ENCODE results near the gene RGPD3. TPM values are rescaled to one million over a fixed set of nuclear protein-coding genes. Genes with fewer than 3 reads are reported as not detected.

RGPD3 gene
- total and polyA plus RNA-seq, 2 donors (not counting 1 experiment from before 2014, with no cell fraction given): 0.16 to 0.37 TPM

- no peak for DNase-seq
- no peak for ATAC-seq (ENCODE audit: low read depth)
- H3K4me3 ChIP-seq (ENCODE audit: control extremely low read depth in 1 of 5, extremely low read depth in 1 of 5, insufficient read depth in 1 of 5, low read depth in 2 of 5, low read length in 4 of 5): no peak overlapping the region
- no peak overlapping the region for H3K27ac Mint-ChIP-seq
- no peaks in the 10 kb centered on the region for H3K79me2 ChIP-seq (ENCODE audit: control insufficient read depth, insufficient read depth, low read length)
- 98% methylated on average over 20 of the region's 25 CpGs for WGBS (ENCODE audit: insufficient coverage)
- POLR2A ChIA-PET: no interaction called here
- CTCF ChIA-PET: no interaction called here
- H3K4me1 Mint-ChIP-seq: no peaks in the 10 kb centered on the region
- no peak overlapping the region for H3K9ac ChIP-seq (ENCODE audit: low read length)
- no peaks in the 10 kb centered on the region for H3K4me1 ChIP-seq (ENCODE audit: control insufficient read depth in 2 of 2, insufficient read depth in 2 of 2, low read length in 2 of 2)
- intact Hi-C loops (cut with micrococcal nuclease): no loop called here
- H3K9me3 Mint-ChIP-seq (ENCODE audit: insufficient read depth): no peaks in the 10 kb centered on the region
- H3K9me3 ChIP-seq (ENCODE audit: control extremely low read depth in 1 of 3, control insufficient read depth in 2 of 3, insufficient read depth in 1 of 3, low read length in 2 of 3): peaks cover 0 to 6% (median 0%) of the 10 kb centered on the region in 3 donors
- no peaks in the 10 kb centered on the region for H3K27me3 ChIP-seq (replicated peaks in 1 of 4; ENCODE audit: control extremely low read depth in 1 of 4, control insufficient read depth in 3 of 4, insufficient read depth in 4 of 4, low read length in 3 of 4)
- peaks cover 4% of the 10 kb centered on the region for H3K27me3 Mint-ChIP-seq
- no peak overlapping the region for H3K4me3 Mint-ChIP-seq
- no peak for TF ChIP-seq CTCF (IDR thresholded peaks at IDR 0.05)
- TF ChIP-seq EZH2 (IDR thresholded peaks at IDR 0.05; ENCODE audit: borderline replicate concordance, insufficient read depth, low read depth, low read length, poor library complexity, severe bottlenecking): no peak
- H3K36me3 ChIP-seq (replicated peaks in 1 of 2; ENCODE audit: control extremely low read depth in 1 of 2, control insufficient read depth in 1 of 2, extremely low read depth in 1 of 2, insufficient read depth in 2 of 2, low read length in 1 of 2): no peaks in the 10 kb centered on the region
- H3K27ac ChIP-seq (ENCODE audit: low read length in 2 of 2): no peak overlapping the region
- H2AFZ ChIP-seq (ENCODE audit: insufficient read depth, low read depth, low read length, poor library complexity, severe bottlenecking): no peak overlapping the region
- H3K4me2 ChIP-seq (replicated peaks; ENCODE audit: low read depth, low read length, poor library complexity, severe bottlenecking): no peak overlapping the region
- H4K20me1 ChIP-seq (ENCODE audit: control insufficient read depth, insufficient read depth, low read length, poor library complexity, severe bottlenecking): no peaks in the 10 kb centered on the region
Observed at GRCh38 chr2:106342831-106343251, 125.4 kb downstream of the RGPD3 start.

- no peak for ATAC-seq (ENCODE audit: low read depth)
- no peak overlapping the region for H3K4me3 ChIP-seq (ENCODE audit: control extremely low read depth in 1 of 5, extremely low read depth in 1 of 5, insufficient read depth in 1 of 5, low read depth in 2 of 5, low read length in 4 of 5)
- peaks cover 0 to 6% (median 0%) of the 10 kb centered on the region in 3 donors for H3K9me3 ChIP-seq (ENCODE audit: control extremely low read depth in 1 of 3, control insufficient read depth in 2 of 3, insufficient read depth in 1 of 3, low read length in 2 of 3)
- no peaks in the 10 kb centered on the region for H3K27me3 ChIP-seq (replicated peaks in 1 of 4; ENCODE audit: control extremely low read depth in 1 of 4, control insufficient read depth in 3 of 4, insufficient read depth in 4 of 4, low read length in 3 of 4)
- H3K4me1 Mint-ChIP-seq: no peaks in the 10 kb centered on the region
- H3K9ac ChIP-seq (ENCODE audit: low read length): no peak overlapping the region
- no peaks in the 10 kb centered on the region for H3K27me3 Mint-ChIP-seq
- H3K4me3 Mint-ChIP-seq: no peak overlapping the region
- ChIA-PET CTCF (no interaction called here), POLR2A (no interaction called here)
- H2AFZ ChIP-seq (ENCODE audit: insufficient read depth, low read depth, low read length, poor library complexity, severe bottlenecking): no peak overlapping the region
- no peak overlapping the region for H3K27ac ChIP-seq (ENCODE audit: low read length in 2 of 2)
- H3K9me3 Mint-ChIP-seq (ENCODE audit: insufficient read depth): no peaks in the 10 kb centered on the region
- DNase-seq: no peak
- no peaks in the 10 kb centered on the region for H3K36me3 ChIP-seq (replicated peaks in 1 of 2; ENCODE audit: control extremely low read depth in 1 of 2, control insufficient read depth in 1 of 2, extremely low read depth in 1 of 2, insufficient read depth in 2 of 2, low read length in 1 of 2)
- no peaks in the 10 kb centered on the region for H3K4me1 ChIP-seq (ENCODE audit: control insufficient read depth in 2 of 2, insufficient read depth in 2 of 2, low read length in 2 of 2)
- H3K79me2 ChIP-seq (ENCODE audit: control insufficient read depth, insufficient read depth, low read length): no peaks in the 10 kb centered on the region
- H3K27ac Mint-ChIP-seq: no peak overlapping the region
- WGBS (ENCODE audit: insufficient coverage): 87% methylated on average over 5 of the region's 5 CpGs
- TF ChIP-seq EZH2 (IDR thresholded peaks at IDR 0.05; ENCODE audit: borderline replicate concordance, insufficient read depth, low read depth, low read length, poor library complexity, severe bottlenecking) (no peak), CTCF (IDR thresholded peaks at IDR 0.05) (no peak)
- H3K4me2 ChIP-seq (replicated peaks; ENCODE audit: low read depth, low read length, poor library complexity, severe bottlenecking): no peak overlapping the region
- intact Hi-C loops (cut with micrococcal nuclease): no loop called here
- H4K20me1 ChIP-seq (ENCODE audit: control insufficient read depth, insufficient read depth, low read length, poor library complexity, severe bottlenecking): no peaks in the 10 kb centered on the region
Observed at GRCh38 chr2:106341666-106342065, 126.5 kb downstream of the RGPD3 start.

Other genes with a start within 250 kb of the RGPD3 start
- not detected in 2 replicates for gene CD8B2, start 19.0 kb upstream of the RGPD3 start, total RNA-seq
- gene CD8B2, start 19.0 kb upstream of the RGPD3 start, polyA plus RNA-seq: 0.03 TPM in 1 of 2 replicates, not detected in the other

All from B cell (primary cell).